GM19324 (cell line): ENCODE data around the gene CBY1.
A peak's percentile ranks its signal among the peaks of the same experiment; 100 is the strongest.
"Not testable (repeated sequence)": the region's sequence is repeated elsewhere in the genome, so short reads cannot be mapped to it uniquely, and the experiment has no call there.

Source experiments
- ATAC-seq: cut with Tn5 transposase; IDR thresholded peaks from one replicate; pipeline ENCODE4 v1.9.1; 2021; ENCODE audit warnings: mild to moderate bottlenecking, moderate library complexity; ENCODE audit not compliant: unreplicated experiment, low FRiP score

Gene CBY1

GRCh38 chr22:38656256-38657044, at the start of gene CBY1, which contains the start of gene FAM227A:
Gene CBY1 (plus strand): TSS chr22:38656638. CDS start chr22:38668055, 11,417 bp downstream.
Gene FAM227A (minus strand): TSS chr22:38656392. CDS start chr22:38650168, 6,224 bp downstream.
- ATAC-seq = peak; percentile 88

- no peak for ATAC-seq
Observed at GRCh38 chr22:38607680-38608079, 48.8 kb upstream of the CBY1 start.

- ATAC-seq = no peak
Observed at GRCh38 chr22:38608992-38609750, 47.3 kb upstream of the CBY1 start.

- no peak for ATAC-seq
Observed at GRCh38 chr22:38610234-38610633, 46.2 kb upstream of the CBY1 start.

- ATAC-seq = no peak
Observed at GRCh38 chr22:38611559-38611958, 44.9 kb upstream of the CBY1 start.

GRCh38 chr22:38612217-38613006, 44.0 kb upstream of the CBY1 start:
- ATAC-seq = no peak

- no peak for ATAC-seq
Observed at GRCh38 chr22:38613588-38613987, 42.9 kb upstream of the CBY1 start.

GRCh38 chr22:38614332-38615063, 41.9 kb upstream of the CBY1 start:
- ATAC-seq = no peak

- not testable (repeated sequence) for ATAC-seq
Observed at GRCh38 chr22:38615064-38615405, 41.4 kb upstream of the CBY1 start.

GRCh38 chr22:38618258-38618657, 38.2 kb upstream of the CBY1 start:
- no peak for ATAC-seq

GRCh38 chr22:38618682-38619081, 37.8 kb upstream of the CBY1 start:
- no peak for ATAC-seq

- no peak for ATAC-seq
Observed at GRCh38 chr22:38623351-38623750, 33.1 kb upstream of the CBY1 start.

- no peak for ATAC-seq
Observed at GRCh38 chr22:38628444-38628843, 28.0 kb upstream of the CBY1 start.

- no peak for ATAC-seq
Observed at GRCh38 chr22:38629108-38629507, 27.3 kb upstream of the CBY1 start.

GRCh38 chr22:38631724-38632123, 24.7 kb upstream of the CBY1 start:
- ATAC-seq = no peak

- no peak for ATAC-seq
Observed at GRCh38 chr22:38632528-38632927, 23.9 kb upstream of the CBY1 start.

GRCh38 chr22:38638216-38638615, 18.2 kb upstream of the CBY1 start:
- ATAC-seq = no peak

GRCh38 chr22:38638728-38639127, 17.7 kb upstream of the CBY1 start:
- ATAC-seq = no peak

GRCh38 chr22:38641476-38642040, 14.9 kb upstream of the CBY1 start:
- ATAC-seq = no peak

- not testable (repeated sequence) for ATAC-seq
Observed at GRCh38 chr22:38644245-38644644, 12.2 kb upstream of the CBY1 start.
